ENCODE measurements around the gene ZFYVE21. TPM values are rescaled to one million over a fixed set of nuclear protein-coding genes. Genes with fewer than 3 reads are reported as not detected.

ZFYVE21 gene
- total RNA-seq, 1 experiment from 2014 or later: 93.3 TPM

DNA sequence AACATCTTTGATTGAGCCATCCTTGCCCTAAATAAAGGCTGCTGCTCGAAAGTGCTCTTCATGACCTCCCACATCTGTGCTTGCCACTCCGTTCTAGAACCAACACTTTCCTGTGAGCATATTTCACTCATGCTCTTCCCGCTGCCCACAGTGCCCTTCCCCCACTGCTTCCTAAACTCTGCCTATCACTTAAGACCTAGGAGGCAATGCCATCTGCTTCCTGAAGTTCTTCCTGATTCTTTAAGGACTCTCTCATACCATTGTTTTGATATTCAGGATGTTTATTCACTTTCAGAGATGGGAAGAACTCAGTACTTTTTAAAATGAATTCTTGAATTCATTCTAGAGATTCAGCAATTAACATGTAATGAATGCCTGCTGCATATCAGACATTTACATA lies 49.9 kb downstream of the ZFYVE21 start:
- Histone ChIP-seq H3K27ac (no peak overlapping the region), H3K4me3 (no peak overlapping the region), H2AFZ (no peak overlapping the region), H3K4me2 (no peak overlapping the region), H3K9me3 (ENCODE audit: insufficient read depth, low read depth) (no peaks in the 10 kb centered on the region), H3K79me2 (ENCODE audit: low read depth) (no peaks in the 10 kb centered on the region), H4K20me1 (ENCODE audit: insufficient read depth) (no peaks in the 10 kb centered on the region), H3K36me3 (ENCODE audit: low read depth) (no peaks in the 10 kb centered on the region), H3F3A (ENCODE audit: insufficient read depth, low read depth) (peaks cover 11% of the 10 kb centered on the region), H3K27me3 (ENCODE audit: insufficient read depth, low read depth) (no peaks in the 10 kb centered on the region), H3K4me1 (replicated peaks; ENCODE audit: insufficient read depth) (peaks cover 4% of the 10 kb centered on the region), H3K9me2 (ENCODE audit: insufficient read depth) (no peaks in the 10 kb centered on the region)
- no peak for DNase-seq
- ChIA-PET POLR2A (ENCODE audit: unreplicated experiment) (interaction anchor here (0.6 kb wide), 1 partner anchor 164 kb away, joined by 7 read pairs; no protein-coding TSS in a partner anchor), CTCF (no interaction called here)
- no peak for TF ChIP-seq EZH2 (IDR thresholded peaks at IDR 0.05; ENCODE audit: low read depth)
- TF ChIP-seq, protein P1, sequence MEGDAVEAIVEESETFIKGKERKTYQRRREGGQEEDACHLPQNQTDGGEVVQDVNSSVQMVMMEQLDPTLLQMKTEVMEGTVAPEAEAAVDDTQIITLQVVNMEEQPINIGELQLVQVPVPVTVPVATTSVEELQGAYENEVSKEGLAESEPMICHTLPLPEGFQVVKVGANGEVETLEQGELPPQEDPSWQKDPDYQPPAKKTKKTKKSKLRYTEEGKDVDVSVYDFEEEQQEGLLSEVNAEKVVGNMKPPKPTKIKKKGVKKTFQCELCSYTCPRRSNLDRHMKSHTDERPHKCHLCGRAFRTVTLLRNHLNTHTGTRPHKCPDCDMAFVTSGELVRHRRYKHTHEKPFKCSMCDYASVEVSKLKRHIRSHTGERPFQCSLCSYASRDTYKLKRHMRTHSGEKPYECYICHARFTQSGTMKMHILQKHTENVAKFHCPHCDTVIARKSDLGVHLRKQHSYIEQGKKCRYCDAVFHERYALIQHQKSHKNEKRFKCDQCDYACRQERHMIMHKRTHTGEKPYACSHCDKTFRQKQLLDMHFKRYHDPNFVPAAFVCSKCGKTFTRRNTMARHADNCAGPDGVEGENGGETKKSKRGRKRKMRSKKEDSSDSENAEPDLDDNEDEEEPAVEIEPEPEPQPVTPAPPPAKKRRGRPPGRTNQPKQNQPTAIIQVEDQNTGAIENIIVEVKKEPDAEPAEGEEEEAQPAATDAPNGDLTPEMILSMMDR (conservative IDR thresholded peaks at IDR 0.05): no peak
- BruUV-seq (replicated peaks): no TSS peak
- intact Hi-C loops (cut with micrococcal nuclease; ENCODE audit: unreplicated experiment): no loop called here

DNA sequence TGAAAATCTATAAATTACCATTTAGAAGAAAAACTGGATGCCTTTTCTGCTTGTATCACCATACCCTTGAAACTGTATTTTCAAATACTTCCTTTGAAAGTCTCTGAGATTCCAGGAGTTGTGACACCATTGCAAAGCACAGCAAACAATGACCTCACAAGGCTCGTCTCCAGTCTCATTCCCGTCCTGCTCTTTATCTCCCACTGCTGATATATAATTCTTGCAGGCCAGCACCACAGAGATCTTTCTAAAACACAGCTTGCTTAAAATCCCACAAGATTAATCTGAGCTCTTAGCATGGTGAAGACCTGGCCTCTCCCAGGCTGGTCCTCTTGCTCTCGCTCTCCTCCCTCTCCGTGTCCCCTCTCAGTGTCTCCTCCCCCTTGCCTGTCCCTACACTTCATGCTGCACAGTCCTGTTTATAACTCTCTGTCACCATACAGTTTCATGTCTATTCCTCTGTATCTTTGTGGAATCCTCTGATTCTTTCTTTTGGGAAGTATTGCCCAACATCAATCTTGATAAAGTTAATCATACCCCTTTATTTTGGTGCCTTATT lies 51.8 kb downstream of the ZFYVE21 start:
- Histone ChIP-seq H3K4me3 (no peak overlapping the region), H3K4me1 (replicated peaks; ENCODE audit: insufficient read depth) (no peaks in the 10 kb centered on the region), H3K36me3 (ENCODE audit: low read depth) (no peaks in the 10 kb centered on the region), H2AFZ (no peak overlapping the region), H3K27ac (no peak overlapping the region), H3F3A (ENCODE audit: insufficient read depth, low read depth) (no peaks in the 10 kb centered on the region; the same call in 1 of the 2 replicates), H3K9me2 (ENCODE audit: insufficient read depth) (no peaks in the 10 kb centered on the region), H3K4me2 (no peak overlapping the region), H3K79me2 (ENCODE audit: low read depth) (no peaks in the 10 kb centered on the region), H4K20me1 (ENCODE audit: insufficient read depth) (no peaks in the 10 kb centered on the region), H3K27me3 (ENCODE audit: insufficient read depth, low read depth) (no peaks in the 10 kb centered on the region), H3K9me3 (ENCODE audit: insufficient read depth, low read depth) (no peaks in the 10 kb centered on the region)
- ChIA-PET POLR2A (ENCODE audit: unreplicated experiment) (interaction anchor here (0.5 kb wide), 1 partner anchor 24 kb away, joined by 5 read pairs; no protein-coding TSS in a partner anchor), CTCF (no interaction called here)
- TF ChIP-seq, protein P1 (conservative IDR thresholded peaks at IDR 0.05): no peak
- TF ChIP-seq EZH2 (IDR thresholded peaks at IDR 0.05; ENCODE audit: low read depth): no peak
- no TSS peak for BruUV-seq (replicated peaks)
- DNase-seq: no peak
- intact Hi-C loops (cut with micrococcal nuclease; ENCODE audit: unreplicated experiment): no loop called here

DNA sequence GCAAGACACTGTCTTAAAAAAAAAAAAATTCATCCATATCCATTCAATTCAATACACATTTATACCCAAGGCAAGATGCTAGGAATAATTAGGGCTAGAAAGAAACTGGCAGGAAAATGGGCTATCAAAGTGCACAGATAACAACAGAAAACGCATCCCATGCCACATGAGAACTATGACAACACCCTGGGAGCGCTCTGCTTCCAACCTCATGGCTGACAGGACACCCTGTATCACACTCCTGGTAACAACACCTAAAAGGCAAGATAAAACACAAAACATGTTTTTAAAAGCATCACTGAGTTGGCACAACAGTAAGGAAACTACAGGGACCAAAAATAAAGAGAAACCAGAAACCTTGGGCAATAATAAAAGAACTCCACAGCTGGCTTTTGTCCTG lies 54.9 kb downstream of the ZFYVE21 start:
- no peaks in the 10 kb centered on the region for H3K4me1 ChIP-seq (replicated peaks; ENCODE audit: insufficient read depth)
- H3K36me3 ChIP-seq (ENCODE audit: low read depth): no peaks in the 10 kb centered on the region
- H3K9me3 ChIP-seq (ENCODE audit: insufficient read depth, low read depth): no peaks in the 10 kb centered on the region
- no peak overlapping the region for H3K4me3 ChIP-seq
- ChIA-PET POLR2A (ENCODE audit: unreplicated experiment) (no interaction called here), CTCF (interaction anchor here (0.7 kb wide), 1 partner anchor 27 kb away, joined by 3 read pairs; no protein-coding TSS in a partner anchor)
- peaks cover 4% of the 10 kb centered on the region; the same call in 1 of the 2 replicates for H3K9me2 ChIP-seq (ENCODE audit: insufficient read depth)
- no peaks in the 10 kb centered on the region for H3K27me3 ChIP-seq (ENCODE audit: insufficient read depth, low read depth)
- H2AFZ ChIP-seq: no peak overlapping the region
- DNase-seq: no peak
- H3K4me2 ChIP-seq: no peak overlapping the region
- no peak overlapping the region for H3K27ac ChIP-seq
- H3K79me2 ChIP-seq (ENCODE audit: low read depth): no peaks in the 10 kb centered on the region
- TF ChIP-seq, protein P1 (conservative IDR thresholded peaks at IDR 0.05): no peak; the same call in 1 of the 2 replicates
- no peak for TF ChIP-seq EZH2 (IDR thresholded peaks at IDR 0.05; ENCODE audit: low read depth)
- no TSS peak for BruUV-seq (replicated peaks)
- no peaks in the 10 kb centered on the region for H4K20me1 ChIP-seq (ENCODE audit: insufficient read depth)
- H3F3A ChIP-seq (ENCODE audit: insufficient read depth, low read depth): no peaks in the 10 kb centered on the region
- intact Hi-C loops (cut with micrococcal nuclease; ENCODE audit: unreplicated experiment): no loop called here
